ENCODE results near the gene BRINP3. TPM values are rescaled to one million over a fixed set of nuclear protein-coding genes. Genes with fewer than 3 reads are reported as not detected.

Gene BRINP3
- total RNA-seq, 2 experiments from 2014 or later: not detected

DNA sequence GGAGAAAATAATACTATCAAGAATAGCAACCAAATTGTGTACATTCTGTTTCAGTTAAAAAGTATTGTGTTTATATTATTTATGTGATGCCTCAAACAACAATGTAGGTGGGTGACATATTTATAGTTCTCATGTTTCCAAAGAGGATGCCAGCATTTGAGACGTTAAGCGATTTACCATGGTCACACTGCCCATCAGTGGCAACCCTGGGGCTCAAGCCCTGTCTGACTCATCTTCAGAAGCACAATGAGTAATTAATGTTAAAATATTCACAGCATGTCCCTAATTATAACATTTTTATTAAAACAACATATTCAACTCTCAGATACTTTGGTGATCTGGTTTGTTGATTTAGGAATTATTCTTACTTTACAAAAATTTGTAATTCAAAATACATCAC is 409.4 kb downstream of the BRINP3 start:
- ATAC-seq: no peak
- H3K9me3 Mint-ChIP-seq (ENCODE audit: low read depth): peaks cover 5% of the 10 kb centered on the region
- no peaks in the 10 kb centered on the region for H3K27me3 Mint-ChIP-seq
- no peak for DNase-seq
- H3K4me3 Mint-ChIP-seq: no peak overlapping the region
- no peaks in the 10 kb centered on the region for H3K36me3 Mint-ChIP-seq
- CTCF ChIA-PET: no interaction called here
- no peaks in the 10 kb centered on the region for H3K4me1 Mint-ChIP-seq
- H3K27ac Mint-ChIP-seq: no peak overlapping the region

DNA sequence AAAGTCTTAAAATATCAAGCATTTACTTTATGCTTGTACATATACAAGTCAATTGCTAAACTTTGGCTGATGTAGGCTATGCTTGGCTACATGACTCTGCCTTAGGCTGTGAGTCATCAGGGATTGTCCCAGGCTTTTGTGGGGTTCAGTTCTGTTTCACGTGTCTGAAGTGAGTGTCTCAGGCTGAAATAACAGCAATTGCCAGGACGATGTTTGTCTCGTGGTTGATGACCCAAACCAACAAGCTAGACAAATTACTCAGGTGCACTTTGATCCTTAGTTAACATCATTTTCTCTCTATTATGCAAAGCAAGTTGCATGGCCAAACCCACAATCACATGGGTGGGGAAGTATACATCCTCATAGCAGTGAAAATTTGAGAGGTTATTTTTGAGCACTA is 410.1 kb downstream of the BRINP3 start:
- peaks cover 5% of the 10 kb centered on the region for H3K9me3 Mint-ChIP-seq (ENCODE audit: low read depth)
- no peaks in the 10 kb centered on the region for H3K4me1 Mint-ChIP-seq

DNA sequence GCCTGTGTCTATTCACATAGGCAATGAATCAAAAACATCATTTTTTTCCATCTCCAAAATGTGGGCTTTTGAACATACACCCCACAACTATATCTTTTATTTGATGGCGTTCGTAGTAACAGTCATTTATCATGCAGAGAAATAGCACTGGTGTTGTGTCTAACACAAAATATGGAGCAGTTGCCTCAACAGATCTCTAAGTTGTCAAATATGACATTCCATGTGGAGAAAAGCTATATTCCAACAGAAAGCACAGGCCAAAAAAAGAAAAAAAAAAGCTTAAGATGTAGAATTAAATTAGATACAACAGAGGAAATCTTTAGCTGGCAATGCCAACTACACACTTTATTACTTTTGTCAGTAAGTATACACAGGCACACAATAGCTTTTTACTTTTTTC is 411.7 kb downstream of the BRINP3 start:
- no peak for DNase-seq
- no peak overlapping the region for H3K27ac Mint-ChIP-seq
- ATAC-seq: no peak
- no peaks in the 10 kb centered on the region for H3K4me1 Mint-ChIP-seq
- CTCF ChIA-PET: no interaction called here
- H3K36me3 Mint-ChIP-seq: no peaks in the 10 kb centered on the region
- no peaks in the 10 kb centered on the region for H3K27me3 Mint-ChIP-seq
- H3K4me3 Mint-ChIP-seq: no peak overlapping the region
- peaks cover 5% of the 10 kb centered on the region for H3K9me3 Mint-ChIP-seq (ENCODE audit: low read depth)

More for the DNA sequence above, 410.1 kb downstream of the BRINP3 start:
- Mint-ChIP-seq H3K36me3 (no peaks in the 10 kb centered on the region), H3K27ac (no peak overlapping the region), H3K4me3 (no peak overlapping the region), H3K27me3 (no peaks in the 10 kb centered on the region)
- no peak for ATAC-seq
- no peak for DNase-seq
- CTCF ChIA-PET: no interaction called here

DNA sequence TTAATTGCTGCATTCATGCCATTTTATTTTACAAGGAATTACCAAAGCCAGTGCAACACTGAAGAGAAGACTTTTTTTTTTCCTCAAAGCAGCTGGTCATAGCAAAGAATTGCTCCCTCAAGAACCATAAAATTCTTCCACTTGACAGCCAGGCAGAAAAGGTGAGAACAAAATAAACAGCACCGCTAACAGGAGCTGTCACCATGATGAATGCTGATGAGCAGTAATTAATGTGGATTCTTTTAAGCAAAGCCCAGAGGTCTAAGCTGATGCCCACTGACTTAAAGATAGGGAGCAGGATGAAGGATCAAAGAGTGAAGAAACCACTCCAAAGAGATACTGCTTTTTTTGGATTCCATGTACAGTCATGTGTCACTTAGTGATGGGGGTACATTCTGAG is 428.4 kb downstream of the BRINP3 start:
- no peaks in the 10 kb centered on the region for H3K4me1 Mint-ChIP-seq
- ATAC-seq: no peak
- peaks cover 8% of the 10 kb centered on the region for H3K9me3 Mint-ChIP-seq (ENCODE audit: low read depth)
- CTCF ChIA-PET: no interaction called here
- no peak for DNase-seq
- H3K4me3 Mint-ChIP-seq: no peak overlapping the region
- H3K27me3 Mint-ChIP-seq: no peaks in the 10 kb centered on the region
- H3K27ac Mint-ChIP-seq: no peak overlapping the region
- H3K36me3 Mint-ChIP-seq: no peaks in the 10 kb centered on the region

Measured in activated CD8-positive, alpha-beta memory T cell treated with anti-CD3 and anti-CD28 coated beads, Interleukin-2, amount 10 ng/mL, durations not matched to agents 7 days and 5 days (primary cell).